ENCODE data around the gene WDR11. TPM values are rescaled to one million over a fixed set of nuclear protein-coding genes. Genes with fewer than 3 reads are reported as not detected.
"Not testable (repeated sequence)": the region's sequence is repeated elsewhere in the genome, so short reads cannot be mapped to it uniquely, and the experiment has no call there.

The WDR11 gene
- total RNA-seq, 4 donors from 2014 or later, result 4.9 to 22.8 (median 7.8) TPM

DNA sequence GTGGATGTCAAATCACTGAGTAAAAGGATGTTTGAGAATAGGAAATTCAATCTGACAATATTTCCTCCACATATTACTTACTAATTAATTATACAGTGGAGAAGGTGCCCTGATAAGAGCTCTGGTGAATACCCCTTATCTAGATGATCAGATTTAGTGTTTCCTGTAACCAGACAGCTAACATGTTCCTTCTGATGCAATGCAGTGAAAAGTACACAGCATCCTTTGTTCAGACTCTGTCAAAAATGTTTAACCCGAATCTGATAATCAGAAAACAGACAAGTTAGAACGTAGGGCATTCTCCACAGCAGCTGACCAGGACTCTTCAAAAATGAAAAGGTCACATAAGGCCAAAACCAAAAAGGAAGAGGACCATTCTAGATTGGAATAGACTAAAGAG is 46.2 kb downstream of the WDR11 start:
- no peak for DNase-seq
- no peak for ATAC-seq
- Histone ChIP-seq H3K4me1 (no peaks in the 10 kb centered on the region), H3K36me3 (peaks cover 0 to 42% of the 10 kb centered on the region in 2 donors), H3K27ac (no peak overlapping the region), H3K4me3 (no peak overlapping the region), H3K9me3 (no peaks in the 10 kb centered on the region), H3K27me3 (no peaks in the 10 kb centered on the region)
- TF ChIP-seq POLR2A (IDR thresholded peaks at IDR 0.05), result no peak
- TF ChIP-seq, protein P1, sequence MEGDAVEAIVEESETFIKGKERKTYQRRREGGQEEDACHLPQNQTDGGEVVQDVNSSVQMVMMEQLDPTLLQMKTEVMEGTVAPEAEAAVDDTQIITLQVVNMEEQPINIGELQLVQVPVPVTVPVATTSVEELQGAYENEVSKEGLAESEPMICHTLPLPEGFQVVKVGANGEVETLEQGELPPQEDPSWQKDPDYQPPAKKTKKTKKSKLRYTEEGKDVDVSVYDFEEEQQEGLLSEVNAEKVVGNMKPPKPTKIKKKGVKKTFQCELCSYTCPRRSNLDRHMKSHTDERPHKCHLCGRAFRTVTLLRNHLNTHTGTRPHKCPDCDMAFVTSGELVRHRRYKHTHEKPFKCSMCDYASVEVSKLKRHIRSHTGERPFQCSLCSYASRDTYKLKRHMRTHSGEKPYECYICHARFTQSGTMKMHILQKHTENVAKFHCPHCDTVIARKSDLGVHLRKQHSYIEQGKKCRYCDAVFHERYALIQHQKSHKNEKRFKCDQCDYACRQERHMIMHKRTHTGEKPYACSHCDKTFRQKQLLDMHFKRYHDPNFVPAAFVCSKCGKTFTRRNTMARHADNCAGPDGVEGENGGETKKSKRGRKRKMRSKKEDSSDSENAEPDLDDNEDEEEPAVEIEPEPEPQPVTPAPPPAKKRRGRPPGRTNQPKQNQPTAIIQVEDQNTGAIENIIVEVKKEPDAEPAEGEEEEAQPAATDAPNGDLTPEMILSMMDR (IDR thresholded peaks at IDR 0.05 in 4 of 5, conservative IDR thresholded peaks at IDR 0.05 in 1 of 5), result no peak
- intact Hi-C loops (cut with DNase I; ENCODE audit: low total_unique reads), result no loop called here
- in situ Hi-C loops (cut with MboI; ENCODE audit: low sequenced_read_pairs in 4 of 4), result no loop called here

GRCh38 chr10:120905268-120905667 is 54.1 kb downstream of the WDR11 start:
- intact Hi-C loops (cut with DNase I; ENCODE audit: low total_unique reads) (no loop called here), in situ Hi-C loops (cut with MboI; ENCODE audit: low sequenced_read_pairs in 4 of 4) (no loop called here)
- ATAC-seq (no peak), DNase-seq (no peak)
- H3K9me3 ChIP-seq, result no peaks in the 10 kb centered on the region
- H3K27ac ChIP-seq, result no peak overlapping the region
- H3K4me1 ChIP-seq, result no peaks in the 10 kb centered on the region
- H3K36me3 ChIP-seq, result peaks cover 4 to 93% of the 10 kb centered on the region in 2 donors
- TF ChIP-seq, protein P1 (IDR thresholded peaks at IDR 0.05 in 4 of 5, conservative IDR thresholded peaks at IDR 0.05 in 1 of 5), result no peak
- TF ChIP-seq POLR2A (IDR thresholded peaks at IDR 0.05), result no peak
- no peak overlapping the region for H3K4me3 ChIP-seq
- no peaks in the 10 kb centered on the region for H3K27me3 ChIP-seq

DNA sequence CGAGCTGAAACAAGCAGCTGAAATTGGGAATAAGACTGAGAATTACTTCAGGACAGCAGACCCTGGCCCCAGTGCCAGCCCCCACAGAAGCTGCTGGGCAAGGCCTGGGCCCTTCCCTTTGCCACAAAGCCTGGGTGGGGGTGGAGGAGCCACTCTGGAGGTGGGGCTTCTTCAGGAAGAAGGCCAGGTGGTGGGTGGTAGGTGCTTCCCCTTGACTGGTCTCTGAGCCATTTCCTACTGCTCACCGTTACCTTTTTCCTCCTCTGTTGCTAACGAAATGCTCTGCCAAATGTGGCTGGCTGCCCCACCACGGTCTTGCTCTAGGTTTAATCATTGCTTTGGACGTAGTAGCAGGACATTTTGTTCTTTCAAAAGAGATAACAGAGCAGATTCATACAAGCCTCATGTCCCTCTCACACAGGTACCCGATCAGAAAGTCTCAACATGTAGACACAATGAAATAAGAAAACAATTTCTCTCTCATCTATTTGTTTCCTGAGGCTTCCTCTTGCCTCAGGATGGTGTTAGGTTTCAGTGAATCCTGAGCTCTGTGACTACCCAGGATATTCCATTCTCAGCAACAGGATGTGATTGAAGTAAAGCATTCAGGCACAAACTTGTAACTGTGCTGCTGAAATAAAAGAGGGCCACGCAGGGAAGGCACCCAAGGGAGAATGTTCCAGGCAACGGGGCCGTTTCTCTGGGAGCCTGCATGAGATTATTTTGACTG is 66.5 kb downstream of the WDR11 start:
- no peak for TF ChIP-seq POLR2A (IDR thresholded peaks at IDR 0.05)
- TF ChIP-seq, protein P1 (IDR thresholded peaks at IDR 0.05 in 4 of 5, conservative IDR thresholded peaks at IDR 0.05 in 1 of 5), result no peak
- no peak for ATAC-seq
- in situ Hi-C loops (cut with MboI; ENCODE audit: low sequenced_read_pairs in 4 of 4), result no loop called here

DNA sequence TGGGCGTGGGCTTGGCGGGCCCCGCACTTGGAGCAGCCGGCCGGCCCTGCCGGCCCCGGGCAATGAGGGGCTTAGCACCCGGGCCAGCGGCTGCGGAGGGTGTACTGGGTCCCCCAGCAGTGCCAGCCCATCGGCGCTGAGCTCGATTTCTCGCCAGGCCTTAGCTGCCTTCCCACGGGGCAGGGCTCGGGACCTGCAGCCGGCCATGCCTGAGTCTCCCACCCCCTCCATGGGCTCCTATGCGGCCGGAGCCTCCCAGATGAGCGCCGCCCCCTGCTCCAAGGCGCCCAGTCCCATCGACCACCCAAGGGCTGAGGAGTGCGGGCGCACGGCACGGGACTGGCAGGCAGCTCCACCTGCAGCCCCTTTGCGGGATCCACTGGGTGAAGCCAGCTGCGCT is 72.7 kb downstream of the WDR11 start:
- in situ Hi-C loops (cut with MboI; ENCODE audit: low sequenced_read_pairs in 4 of 4); intact Hi-C loops (cut with DNase I; ENCODE audit: low total_unique reads); H3K9me3 ChIP-seq; ATAC-seq; H3K4me1 ChIP-seq; H3K27me3 ChIP-seq; H3K4me3 ChIP-seq; H3K36me3 ChIP-seq; H3K27ac ChIP-seq; DNase-seq: not testable (repeated sequence)

More for the DNA sequence above, 66.5 kb downstream of the WDR11 start:
- no peak overlapping the region for H3K27ac ChIP-seq
- intact Hi-C loops (cut with DNase I; ENCODE audit: low total_unique reads), result no loop called here
- no peaks in the 10 kb centered on the region for H3K9me3 ChIP-seq
- H3K4me3 ChIP-seq, result no peak overlapping the region
- H3K27me3 ChIP-seq, result no peaks in the 10 kb centered on the region
- no peaks in the 10 kb centered on the region for H3K4me1 ChIP-seq
- no peak for DNase-seq
- no peaks in the 10 kb centered on the region for H3K36me3 ChIP-seq

- no peaks in the 10 kb centered on the region for H3K9me3 ChIP-seq
- H3K36me3 ChIP-seq, result no peaks in the 10 kb centered on the region
- no peak for TF ChIP-seq POLR2A (IDR thresholded peaks at IDR 0.05)
- TF ChIP-seq, protein P1 (IDR thresholded peaks at IDR 0.05 in 4 of 5, conservative IDR thresholded peaks at IDR 0.05 in 1 of 5), result no peak
- no peak for ATAC-seq
- H3K27me3 ChIP-seq, result no peaks in the 10 kb centered on the region
- H3K4me3 ChIP-seq, result no peak overlapping the region
- H3K4me1 ChIP-seq, result no peaks in the 10 kb centered on the region
- in situ Hi-C loops (cut with MboI; ENCODE audit: low sequenced_read_pairs in 4 of 4), result loop anchor here in 3 of 4 donors (25.0 kb wide), 4 partner anchors 686 to 986 kb away; no protein-coding TSS in a partner anchor
- no peak overlapping the region for H3K27ac ChIP-seq
- intact Hi-C loops (cut with DNase I; ENCODE audit: low total_unique reads), result no loop called here
- no peak for DNase-seq
Measured at GRCh38 chr10:120926611-120927010, 75.4 kb downstream of the WDR11 start.
